PC-3 (cell line): ENCODE measurements around the gene SLC5A9.

Experiments used
- EZH2 ChIP-seq: fragments of 300-600 bp; sonication (generic); IDR thresholded peaks from one replicate; pipeline ENCODE4 v1.6.1; 2017; ENCODE audit warnings: antibody characterized with exemption, mild to moderate bottlenecking, low read length; ENCODE audit not compliant: unreplicated experiment
- TF ChIP-seq, protein P1 (sequence below): fragments of 300-600 bp; sonication (generic); conservative IDR thresholded peaks from 2 replicates; pipeline ENCODE4 v1.5.1; 2017; ENCODE audit warnings: antibody characterized with exemption, low read depth, mild to moderate bottlenecking, low read length

DNA sequence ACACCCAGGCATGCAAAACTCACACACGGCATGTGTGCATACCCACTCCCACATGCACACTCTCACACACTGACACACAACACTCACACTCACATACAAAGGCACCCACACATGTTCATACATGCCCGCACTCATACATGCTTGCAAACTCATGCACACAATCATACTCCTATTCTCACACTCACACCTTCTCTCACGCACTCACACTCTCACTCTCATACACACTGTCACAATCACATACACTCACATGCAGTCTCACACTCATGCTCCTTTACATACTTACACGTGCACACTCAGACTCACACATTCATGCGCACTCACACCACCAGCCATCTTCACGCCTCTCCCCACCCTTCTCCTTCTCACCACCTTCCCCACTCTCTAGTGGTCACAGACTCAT is 3.1 kb downstream of the SLC5A9 start:
- no peak for TF ChIP-seq EZH2
- TF ChIP-seq, protein P1, sequence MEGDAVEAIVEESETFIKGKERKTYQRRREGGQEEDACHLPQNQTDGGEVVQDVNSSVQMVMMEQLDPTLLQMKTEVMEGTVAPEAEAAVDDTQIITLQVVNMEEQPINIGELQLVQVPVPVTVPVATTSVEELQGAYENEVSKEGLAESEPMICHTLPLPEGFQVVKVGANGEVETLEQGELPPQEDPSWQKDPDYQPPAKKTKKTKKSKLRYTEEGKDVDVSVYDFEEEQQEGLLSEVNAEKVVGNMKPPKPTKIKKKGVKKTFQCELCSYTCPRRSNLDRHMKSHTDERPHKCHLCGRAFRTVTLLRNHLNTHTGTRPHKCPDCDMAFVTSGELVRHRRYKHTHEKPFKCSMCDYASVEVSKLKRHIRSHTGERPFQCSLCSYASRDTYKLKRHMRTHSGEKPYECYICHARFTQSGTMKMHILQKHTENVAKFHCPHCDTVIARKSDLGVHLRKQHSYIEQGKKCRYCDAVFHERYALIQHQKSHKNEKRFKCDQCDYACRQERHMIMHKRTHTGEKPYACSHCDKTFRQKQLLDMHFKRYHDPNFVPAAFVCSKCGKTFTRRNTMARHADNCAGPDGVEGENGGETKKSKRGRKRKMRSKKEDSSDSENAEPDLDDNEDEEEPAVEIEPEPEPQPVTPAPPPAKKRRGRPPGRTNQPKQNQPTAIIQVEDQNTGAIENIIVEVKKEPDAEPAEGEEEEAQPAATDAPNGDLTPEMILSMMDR, result no peak
